ENCODE measurements around the gene CCDC88B. TPM values are rescaled to one million over a fixed set of nuclear protein-coding genes. Genes with fewer than 3 reads are reported as not detected.

The CCDC88B gene
- total RNA-seq, 1 donor from 2014 or later: 5.1 TPM

GRCh38 chr11:64364435-64364834 is 24.4 kb downstream of the CCDC88B start:
- Histone ChIP-seq H3K4me3 (no peak overlapping the region), H3K27me3 (no peaks in the 10 kb centered on the region), H3K27ac (no peak overlapping the region), H3K4me1 (peaks cover 7 to 11% of the 10 kb centered on the region in 2 donors), H3K36me3 (peaks cover 72 to 84% of the 10 kb centered on the region in 2 donors), H3K9me3 (no peaks in the 10 kb centered on the region)
- DNase-seq (ENCODE audit: low spot score in 2 of 2): no peak
- intact Hi-C loops (cut with DNase I): no loop called here
- TF ChIP-seq, protein P1, sequence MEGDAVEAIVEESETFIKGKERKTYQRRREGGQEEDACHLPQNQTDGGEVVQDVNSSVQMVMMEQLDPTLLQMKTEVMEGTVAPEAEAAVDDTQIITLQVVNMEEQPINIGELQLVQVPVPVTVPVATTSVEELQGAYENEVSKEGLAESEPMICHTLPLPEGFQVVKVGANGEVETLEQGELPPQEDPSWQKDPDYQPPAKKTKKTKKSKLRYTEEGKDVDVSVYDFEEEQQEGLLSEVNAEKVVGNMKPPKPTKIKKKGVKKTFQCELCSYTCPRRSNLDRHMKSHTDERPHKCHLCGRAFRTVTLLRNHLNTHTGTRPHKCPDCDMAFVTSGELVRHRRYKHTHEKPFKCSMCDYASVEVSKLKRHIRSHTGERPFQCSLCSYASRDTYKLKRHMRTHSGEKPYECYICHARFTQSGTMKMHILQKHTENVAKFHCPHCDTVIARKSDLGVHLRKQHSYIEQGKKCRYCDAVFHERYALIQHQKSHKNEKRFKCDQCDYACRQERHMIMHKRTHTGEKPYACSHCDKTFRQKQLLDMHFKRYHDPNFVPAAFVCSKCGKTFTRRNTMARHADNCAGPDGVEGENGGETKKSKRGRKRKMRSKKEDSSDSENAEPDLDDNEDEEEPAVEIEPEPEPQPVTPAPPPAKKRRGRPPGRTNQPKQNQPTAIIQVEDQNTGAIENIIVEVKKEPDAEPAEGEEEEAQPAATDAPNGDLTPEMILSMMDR (IDR thresholded peaks at IDR 0.05): no peak

DNA sequence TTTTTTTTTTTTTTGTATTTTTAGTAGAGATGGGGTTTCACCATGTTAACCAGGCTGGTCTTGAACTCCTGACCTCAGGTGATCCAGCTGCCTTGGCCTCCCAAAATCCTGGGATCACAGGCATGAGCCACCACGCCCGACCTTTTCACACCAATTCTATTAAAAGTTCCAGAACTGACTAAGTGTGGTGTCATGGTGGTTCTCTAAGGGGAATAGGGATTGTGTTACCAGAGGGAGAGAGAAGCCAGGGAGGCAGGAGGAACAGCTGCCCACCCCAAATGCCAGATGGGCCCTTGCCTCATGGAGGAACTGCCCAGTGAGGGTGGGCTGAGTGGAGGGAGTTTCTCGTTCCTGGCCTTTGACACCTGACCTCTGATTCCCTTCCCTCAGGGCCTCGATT is 24.9 kb downstream of the CCDC88B start:
- DNase-seq (ENCODE audit: low spot score in 2 of 2): no peak
- H3K9me3 ChIP-seq: no peaks in the 10 kb centered on the region
- intact Hi-C loops (cut with DNase I): no loop called here
- no peaks in the 10 kb centered on the region for H3K27me3 ChIP-seq
- peaks cover 3 to 7% of the 10 kb centered on the region in 2 donors for H3K4me1 ChIP-seq
- H3K27ac ChIP-seq: no peak overlapping the region
- H3K36me3 ChIP-seq: peaks cover 76 to 89% of the 10 kb centered on the region in 2 donors
- TF ChIP-seq, protein P1 (IDR thresholded peaks at IDR 0.05): no peak
- H3K4me3 ChIP-seq: no peak overlapping the region

DNA sequence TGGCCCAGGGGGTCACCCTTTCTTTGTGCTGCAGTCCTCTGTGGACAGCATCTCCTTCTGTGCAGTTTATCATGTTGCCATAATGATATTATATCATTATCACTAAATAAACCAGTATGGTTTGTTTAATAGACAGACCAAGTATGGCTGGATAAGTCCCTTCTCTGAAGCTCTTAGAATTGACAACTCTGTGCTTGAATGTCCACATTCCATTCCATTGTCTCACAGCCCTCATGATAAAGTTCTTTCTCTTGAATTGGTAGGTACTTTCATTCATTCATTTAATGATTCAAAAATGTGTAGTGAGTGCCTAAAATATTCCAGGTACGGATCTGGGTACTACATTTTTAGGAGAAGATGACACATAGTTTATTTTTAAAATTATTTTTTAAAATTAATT is 26.7 kb downstream of the CCDC88B start:
- DNase-seq (ENCODE audit: low spot score in 2 of 2): no peak
- Histone ChIP-seq H3K9me3 (no peaks in the 10 kb centered on the region), H3K4me1 (no peaks in the 10 kb centered on the region), H3K36me3 (peaks cover 76 to 91% of the 10 kb centered on the region in 2 donors), H3K27ac (no peak overlapping the region), H3K27me3 (no peaks in the 10 kb centered on the region), H3K4me3 (no peak overlapping the region)
- TF ChIP-seq, protein P1 (IDR thresholded peaks at IDR 0.05): no peak
- intact Hi-C loops (cut with DNase I): no loop called here

- Histone ChIP-seq H3K9me3 (no peaks in the 10 kb centered on the region), H3K27ac (no peak overlapping the region), H3K4me1 (no peaks in the 10 kb centered on the region), H3K4me3 (no peak overlapping the region), H3K27me3 (no peaks in the 10 kb centered on the region), H3K36me3 (peaks cover 62 to 78% of the 10 kb centered on the region in 2 donors)
- intact Hi-C loops (cut with DNase I): no loop called here
- TF ChIP-seq, protein P1 (IDR thresholded peaks at IDR 0.05): no peak
- no peak for DNase-seq (ENCODE audit: low spot score in 2 of 2)
These were observed 28.1 kb downstream of the CCDC88B start for GRCh38 chr11:64367931-64368672.

GRCh38 chr11:64368673-64369074 is 28.7 kb downstream of the CCDC88B start:
- H3K4me1 ChIP-seq: no peaks in the 10 kb centered on the region
- H3K9me3 ChIP-seq: no peaks in the 10 kb centered on the region
- intact Hi-C loops (cut with DNase I): no loop called here
- peaks cover 57 to 72% of the 10 kb centered on the region in 2 donors for H3K36me3 ChIP-seq
- TF ChIP-seq, protein P1 (IDR thresholded peaks at IDR 0.05): no peak
- DNase-seq (ENCODE audit: low spot score in 2 of 2): no peak
- H3K27me3 ChIP-seq: no peaks in the 10 kb centered on the region
- H3K4me3 ChIP-seq: no peak overlapping the region
- no peak overlapping the region for H3K27ac ChIP-seq

Measured in ascending aorta (tissue), 2 donors.